Activated B cell treated with CpG ODN at 0.5 μM for 24 hours (primary cell): Measurements from ENCODE around the gene GATAD2B. TPM values are rescaled to one million over a fixed set of nuclear protein-coding genes. Genes with fewer than 3 reads are reported as not detected.
A peak's percentile ranks its signal among the peaks of the same experiment; 100 is the strongest.

Source experiments
- ATAC-seq: fragments of 200-7000 bp; cut with Tn5 transposase; one replicate; pipeline ENCODE4 v1.10.0; 2021; ENCODE audit warnings: low read depth, mild to moderate bottlenecking, moderate library complexity
- CTCF ChIA-PET: fragments of 350-600 bp; sonication (Branson Sonifier 250); formaldehyde crosslinking; loops from one replicate; lab custom pipeline; 2021; ENCODE audit warnings: antibody characterized with exemption; lab: Charles Lee
- POLR2A ChIA-PET: fragments of 350-600 bp; sonication (Branson Sonifier 250); formaldehyde crosslinking; loops from one replicate; lab custom pipeline; 2021; ENCODE audit warnings: antibody characterized with exemption; lab: Charles Lee
- DNase-seq: peaks from one replicate; pipeline ENCODE4 v3.0.0; 2022
- H3K27ac Mint-ChIP-seq: one replicate; pipeline ENCODE4 v1.8.0; 2020; ENCODE audit warnings: mixed read lengths
- H3K27me3 Mint-ChIP-seq: one replicate; pipeline ENCODE4 v1.8.0; 2021; ENCODE audit warnings: mixed read lengths
- H3K36me3 Mint-ChIP-seq: one replicate; pipeline ENCODE4 v1.8.0; 2021; ENCODE audit warnings: low read depth, mixed read lengths
- H3K4me1 Mint-ChIP-seq: one replicate; pipeline ENCODE4 v1.8.0; 2021; ENCODE audit warnings: mixed read lengths
- H3K4me3 Mint-ChIP-seq: one replicate; pipeline ENCODE4 v1.8.0; 2020; ENCODE audit warnings: mild to moderate bottlenecking, mixed read lengths
- H3K9me3 Mint-ChIP-seq: one replicate; pipeline ENCODE4 v1.8.0; 2020; ENCODE audit warnings: mixed read lengths
- CTCF ChIP-seq: fragments of 200-600 bp; IDR thresholded peaks from one replicate; pipeline ENCODE4 v1.8.0; 2022; ENCODE audit warnings: antibody characterized with exemption, mild to moderate bottlenecking
- intact Hi-C: fragments of 100-400 bp; cut with micrococcal nuclease; formaldehyde crosslinking; loops from one replicate; pipeline ENCODE4 v1.15.1; 2024
- total RNA-seq: library from RNA; stranded (reverse); gene quantifications from 2 replicates; pipeline ENCODE4 v1.2.3, GENCODE V29; 2022

GATAD2B gene
- total RNA-seq, 1 donor from 2014 or later, result 86.3 TPM

GRCh38 chr1:153803470-153804056 lies 119.2 kb downstream of the GATAD2B start:
- no peak for ATAC-seq
- Mint-ChIP-seq H3K36me3 (peaks cover 27% of the 10 kb centered on the region), H3K4me1 (peaks cover 34% of the 10 kb centered on the region), H3K4me3 (no peak overlapping the region), H3K9me3 (no peaks in the 10 kb centered on the region), H3K27me3 (no peaks in the 10 kb centered on the region), H3K27ac (peak overlapping the region; percentile 50)
- ChIA-PET CTCF (interaction anchor here (1.1 kb wide), 1 partner anchor 17 kb away, joined by 3 read pairs; no protein-coding TSS in a partner anchor), POLR2A (interaction anchor here (0.8 to 4.9 kb wide), 4 partner anchors 142 to 187 kb away, joined by 3 to 19 read pairs (median 6); partner anchors contain the start of genes DENND4B, JTB, RAB13 and RPS27)
- DNase-seq, result no peak
- TF ChIP-seq CTCF, result no peak
- intact Hi-C loops, result loop anchor here (2.0 kb wide), 1 partner anchor 13 kb away; no protein-coding TSS in a partner anchor

GRCh38 chr1:153801786-153802697 lies 120.7 kb downstream of the GATAD2B start:
- TF ChIP-seq CTCF, result no peak
- Mint-ChIP-seq H3K9me3 (no peaks in the 10 kb centered on the region), H3K27ac (no peak overlapping the region), H3K27me3 (no peaks in the 10 kb centered on the region), H3K36me3 (peaks cover 15% of the 10 kb centered on the region), H3K4me3 (no peak overlapping the region), H3K4me1 (peaks cover 42% of the 10 kb centered on the region)
- intact Hi-C loops, result no loop called here
- POLR2A ChIA-PET, result interaction anchor here (0.6 to 1.8 kb wide), 7 partner anchors 19 to 188 kb away, joined by 3 to 8 read pairs (median 4); partner anchors contain the start of genes INTS3, RAB13 and RPS27
- CTCF ChIA-PET, result interaction anchor here (1.1 to 1.7 kb wide), 2 partner anchors 185 to 291 kb away, joined by 3 to 6 read pairs; partner anchors contain the start of gene RAB13
- DNase-seq, result no peak
- no peak for ATAC-seq

- Mint-ChIP-seq H3K4me3 (no peak overlapping the region), H3K27ac (no peak overlapping the region), H3K36me3 (peaks cover 9% of the 10 kb centered on the region)
Observed at GRCh38 chr1:153801028-153801625, 121.6 kb downstream of the GATAD2B start.

GRCh38 chr1:153800516-153800915 lies 122.3 kb downstream of the GATAD2B start:
- H3K36me3 Mint-ChIP-seq, result peaks cover 8% of the 10 kb centered on the region
- intact Hi-C loops, result no loop called here
- CTCF ChIA-PET, result interaction anchor here (1.2 to 1.7 kb wide), 2 partner anchors 145 to 186 kb away, joined by 4 to 6 read pairs; partner anchors contain the start of gene RAB13
- no peak overlapping the region for H3K4me3 Mint-ChIP-seq
- H3K27me3 Mint-ChIP-seq, result no peaks in the 10 kb centered on the region
- DNase-seq (no peak), ATAC-seq (no peak)
- H3K27ac Mint-ChIP-seq, result no peak overlapping the region
- no peaks in the 10 kb centered on the region for H3K9me3 Mint-ChIP-seq
- TF ChIP-seq CTCF, result no peak
- POLR2A ChIA-PET, result no interaction called here
- peaks cover 31% of the 10 kb centered on the region for H3K4me1 Mint-ChIP-seq

More at GRCh38 chr1:153801028-153801625, 121.6 kb downstream of the GATAD2B start:
- TF ChIP-seq CTCF, result no peak
- Mint-ChIP-seq H3K4me1 (peaks cover 37% of the 10 kb centered on the region), H3K9me3 (no peaks in the 10 kb centered on the region), H3K27me3 (no peaks in the 10 kb centered on the region)
- DNase-seq (no peak), ATAC-seq (no peak)
- ChIA-PET POLR2A (interaction anchor here (0.6 to 1.0 kb wide), 3 partner anchors 47 to 189 kb away, joined by 3 to 4 read pairs (median 3); partner anchors contain the start of genes INTS3 and RPS27), CTCF (interaction anchor here (1.2 to 1.7 kb wide), 2 partner anchors 144 to 186 kb away, joined by 4 to 6 read pairs; partner anchors contain the start of gene RAB13)
- intact Hi-C loops, result no loop called here
